ENCODE data around the gene ENPP6. TPM values are rescaled to one million over a fixed set of nuclear protein-coding genes. Genes with fewer than 3 reads are reported as not detected.

Gene ENPP6
- total and polyA plus RNA-seq, 2 donors (not counting 1 experiment from before 2014, with no cell fraction given): 0.01 TPM; not detected in 1

GRCh38 chr4:184154199-184154598, 63.5 kb downstream of the ENPP6 start:
- Histone ChIP-seq H3K36me3 (replicated peaks in 1 of 2; ENCODE audit: control extremely low read depth in 1 of 2, control insufficient read depth in 1 of 2, extremely low read depth in 1 of 2, insufficient read depth in 2 of 2, low read length in 1 of 2) (no peaks in the 10 kb centered on the region), H4K20me1 (ENCODE audit: control insufficient read depth, insufficient read depth, low read length, poor library complexity, severe bottlenecking) (no peaks in the 10 kb centered on the region), H3K79me2 (ENCODE audit: control insufficient read depth, insufficient read depth, low read length) (no peaks in the 10 kb centered on the region), H3K27me3 (replicated peaks in 1 of 4; ENCODE audit: control extremely low read depth in 1 of 4, control insufficient read depth in 3 of 4, insufficient read depth in 4 of 4, low read length in 3 of 4) (no peaks in the 10 kb centered on the region), H3K4me1 (ENCODE audit: control insufficient read depth in 2 of 2, insufficient read depth in 2 of 2, low read length in 2 of 2) (no peaks in the 10 kb centered on the region), H3K27ac (ENCODE audit: low read length in 2 of 2) (no peak overlapping the region), H3K9me3 (ENCODE audit: control extremely low read depth in 1 of 3, control insufficient read depth in 2 of 3, insufficient read depth in 1 of 3, low read length in 2 of 3) (no peaks in the 10 kb centered on the region), H3K4me2 (replicated peaks; ENCODE audit: low read depth, low read length, poor library complexity, severe bottlenecking) (no peak overlapping the region), H2AFZ (ENCODE audit: insufficient read depth, low read depth, low read length, poor library complexity, severe bottlenecking) (no peak overlapping the region), H3K4me3 (ENCODE audit: control extremely low read depth in 1 of 5, extremely low read depth in 1 of 5, insufficient read depth in 1 of 5, low read depth in 2 of 5, low read length in 4 of 5) (no peak overlapping the region), H3K9ac (ENCODE audit: low read length) (no peak overlapping the region)
- 76% methylated on average over 2 of the region's 7 CpGs for WGBS (ENCODE audit: insufficient coverage)
- intact Hi-C loops (cut with micrococcal nuclease): no loop called here
- peaks cover 27% of the 10 kb centered on the region for H3K27me3 Mint-ChIP-seq
- TF ChIP-seq EZH2 (IDR thresholded peaks at IDR 0.05; ENCODE audit: borderline replicate concordance, insufficient read depth, low read depth, low read length, poor library complexity, severe bottlenecking) (no peak), CTCF (IDR thresholded peaks at IDR 0.05) (no peak)
- no peak for ATAC-seq (ENCODE audit: low read depth)
- no peaks in the 10 kb centered on the region for H3K9me3 Mint-ChIP-seq (ENCODE audit: insufficient read depth)
- no peak overlapping the region for H3K27ac Mint-ChIP-seq
- no peak for DNase-seq
- POLR2A ChIA-PET: no interaction called here
- H3K4me3 Mint-ChIP-seq: no peak overlapping the region
- no peaks in the 10 kb centered on the region for H3K4me1 Mint-ChIP-seq
- CTCF ChIA-PET: no interaction called here

- Histone ChIP-seq H3K4me2 (replicated peaks; ENCODE audit: low read depth, low read length, poor library complexity, severe bottlenecking) (no peak overlapping the region), H3K9me3 (ENCODE audit: control extremely low read depth in 1 of 3, control insufficient read depth in 2 of 3, insufficient read depth in 1 of 3, low read length in 2 of 3) (no peaks in the 10 kb centered on the region), H3K79me2 (ENCODE audit: control insufficient read depth, insufficient read depth, low read length) (no peaks in the 10 kb centered on the region), H3K4me1 (ENCODE audit: control insufficient read depth in 2 of 2, insufficient read depth in 2 of 2, low read length in 2 of 2) (no peaks in the 10 kb centered on the region), H3K27me3 (replicated peaks in 1 of 4; ENCODE audit: control extremely low read depth in 1 of 4, control insufficient read depth in 3 of 4, insufficient read depth in 4 of 4, low read length in 3 of 4) (no peaks in the 10 kb centered on the region), H3K27ac (ENCODE audit: low read length in 2 of 2) (no peak overlapping the region), H4K20me1 (ENCODE audit: control insufficient read depth, insufficient read depth, low read length, poor library complexity, severe bottlenecking) (no peaks in the 10 kb centered on the region), H3K4me3 (ENCODE audit: control extremely low read depth in 1 of 5, extremely low read depth in 1 of 5, insufficient read depth in 1 of 5, low read depth in 2 of 5, low read length in 4 of 5) (no peak overlapping the region), H2AFZ (ENCODE audit: insufficient read depth, low read depth, low read length, poor library complexity, severe bottlenecking) (no peak overlapping the region), H3K9ac (ENCODE audit: low read length) (no peak overlapping the region), H3K36me3 (replicated peaks in 1 of 2; ENCODE audit: control extremely low read depth in 1 of 2, control insufficient read depth in 1 of 2, extremely low read depth in 1 of 2, insufficient read depth in 2 of 2, low read length in 1 of 2) (no peaks in the 10 kb centered on the region)
- TF ChIP-seq EZH2 (IDR thresholded peaks at IDR 0.05; ENCODE audit: borderline replicate concordance, insufficient read depth, low read depth, low read length, poor library complexity, severe bottlenecking) (no peak), CTCF (IDR thresholded peaks at IDR 0.05) (no peak)
- H3K9me3 Mint-ChIP-seq (ENCODE audit: insufficient read depth): no peaks in the 10 kb centered on the region
- ATAC-seq (ENCODE audit: low read depth): no peak
- no peak overlapping the region for H3K27ac Mint-ChIP-seq
- ChIA-PET CTCF (no interaction called here), POLR2A (no interaction called here)
- intact Hi-C loops (cut with micrococcal nuclease): no loop called here
- 85% methylated on average over 3 of the region's 5 CpGs for WGBS (ENCODE audit: insufficient coverage)
- DNase-seq: no peak
- H3K4me1 Mint-ChIP-seq: no peaks in the 10 kb centered on the region
- peaks cover 23% of the 10 kb centered on the region for H3K27me3 Mint-ChIP-seq
- H3K4me3 Mint-ChIP-seq: no peak overlapping the region
These were observed 63.9 kb downstream of the ENPP6 start for GRCh38 chr4:184153781-184154180.
